ENCODE measurements around the gene CAD.

DNA sequence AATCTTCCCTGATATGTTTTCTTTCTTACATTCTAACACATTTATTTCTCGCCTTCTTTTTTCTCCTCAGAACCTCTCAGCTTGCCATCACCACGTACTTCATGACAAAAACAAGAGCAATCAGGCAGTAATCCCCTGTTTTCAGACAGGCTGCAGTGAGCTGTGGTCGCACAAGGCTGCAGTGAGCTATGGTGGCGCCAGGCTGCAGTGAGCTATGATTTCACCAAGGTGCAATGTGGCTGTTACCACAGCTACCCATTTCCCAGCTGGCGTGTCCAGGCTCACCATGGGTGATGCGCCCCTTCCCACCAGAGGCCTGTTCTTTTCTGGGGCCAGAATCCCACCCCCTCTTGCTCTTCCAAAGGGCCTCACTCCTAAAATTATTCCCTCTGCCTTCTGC lies 42.5 kb upstream of the CAD start:
- TF ChIP-seq, protein P1, sequence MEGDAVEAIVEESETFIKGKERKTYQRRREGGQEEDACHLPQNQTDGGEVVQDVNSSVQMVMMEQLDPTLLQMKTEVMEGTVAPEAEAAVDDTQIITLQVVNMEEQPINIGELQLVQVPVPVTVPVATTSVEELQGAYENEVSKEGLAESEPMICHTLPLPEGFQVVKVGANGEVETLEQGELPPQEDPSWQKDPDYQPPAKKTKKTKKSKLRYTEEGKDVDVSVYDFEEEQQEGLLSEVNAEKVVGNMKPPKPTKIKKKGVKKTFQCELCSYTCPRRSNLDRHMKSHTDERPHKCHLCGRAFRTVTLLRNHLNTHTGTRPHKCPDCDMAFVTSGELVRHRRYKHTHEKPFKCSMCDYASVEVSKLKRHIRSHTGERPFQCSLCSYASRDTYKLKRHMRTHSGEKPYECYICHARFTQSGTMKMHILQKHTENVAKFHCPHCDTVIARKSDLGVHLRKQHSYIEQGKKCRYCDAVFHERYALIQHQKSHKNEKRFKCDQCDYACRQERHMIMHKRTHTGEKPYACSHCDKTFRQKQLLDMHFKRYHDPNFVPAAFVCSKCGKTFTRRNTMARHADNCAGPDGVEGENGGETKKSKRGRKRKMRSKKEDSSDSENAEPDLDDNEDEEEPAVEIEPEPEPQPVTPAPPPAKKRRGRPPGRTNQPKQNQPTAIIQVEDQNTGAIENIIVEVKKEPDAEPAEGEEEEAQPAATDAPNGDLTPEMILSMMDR (IDR thresholded peaks at IDR 0.05) = no peak
- TF ChIP-seq POLR2A (IDR thresholded peaks at IDR 0.05) = no peak
- TF ChIP-seq POLR2AphosphoS5 (IDR thresholded peaks at IDR 0.05) = no peak
- TF ChIP-seq EP300 (IDR thresholded peaks at IDR 0.05) = no peak

All from stomach (tissue), 4 donors.